Sigmoid colon (tissue), 4 donors: ENCODE measurements around the gene APOF.

ENCODE experiments used
- CTCF ChIP-seq, 4 experiments: fragments of 450-650 bp in 3 of 4; fragments of 200-600 bp in 1 of 4; IDR thresholded peaks; one replicate each; pipeline ENCODE4 v1.5.1; 2016 to 2019; ENCODE audit warnings: antibody characterized with exemption in 4 of 4, mild to moderate bottlenecking in 3 of 4, moderate library complexity in 2 of 4
- EP300 ChIP-seq, 4 donors: sonication (generic); formaldehyde crosslinking; IDR thresholded peaks; one replicate each; pipeline ENCODE4 v1.6.1; 2017; ENCODE audit warnings: antibody characterized with exemption in 4 of 4
- POLR2A ChIP-seq, 2 donors: fragments of 450-650 bp; IDR thresholded peaks; one replicate each; pipeline ENCODE4 v1.6.1; 2016; ENCODE audit warnings: antibody characterized with exemption in 2 of 2, mild to moderate bottlenecking in 2 of 2, moderate library complexity in 2 of 2
- POLR2AphosphoS5 ChIP-seq, 4 donors: sonication (generic); formaldehyde crosslinking; IDR thresholded peaks; one replicate each; pipeline ENCODE4 v1.6.1; 2017; ENCODE audit warnings: antibody characterized with exemption in 4 of 4

- no peak for TF ChIP-seq CTCF (IDR thresholded peaks at IDR 0.05)
- no peak for TF ChIP-seq POLR2A (IDR thresholded peaks at IDR 0.05)
- TF ChIP-seq EP300 (IDR thresholded peaks at IDR 0.05), result no peak
- TF ChIP-seq POLR2AphosphoS5 (IDR thresholded peaks at IDR 0.05), result no peak
These were observed 23.6 kb downstream of the APOF start for GRCh38 chr12:56339158-56339422.
